Measurements from ENCODE around the gene ZSWIM8. TPM values are rescaled to one million over a fixed set of nuclear protein-coding genes. Genes with fewer than 3 reads are reported as not detected.
A peak's percentile ranks its signal among the peaks of the same experiment; 100 is the strongest.

ZSWIM8 gene
- total and polyA plus RNA-seq, 3 donors from 2014 or later, result 192 to 289 (median 204) TPM

DNA sequence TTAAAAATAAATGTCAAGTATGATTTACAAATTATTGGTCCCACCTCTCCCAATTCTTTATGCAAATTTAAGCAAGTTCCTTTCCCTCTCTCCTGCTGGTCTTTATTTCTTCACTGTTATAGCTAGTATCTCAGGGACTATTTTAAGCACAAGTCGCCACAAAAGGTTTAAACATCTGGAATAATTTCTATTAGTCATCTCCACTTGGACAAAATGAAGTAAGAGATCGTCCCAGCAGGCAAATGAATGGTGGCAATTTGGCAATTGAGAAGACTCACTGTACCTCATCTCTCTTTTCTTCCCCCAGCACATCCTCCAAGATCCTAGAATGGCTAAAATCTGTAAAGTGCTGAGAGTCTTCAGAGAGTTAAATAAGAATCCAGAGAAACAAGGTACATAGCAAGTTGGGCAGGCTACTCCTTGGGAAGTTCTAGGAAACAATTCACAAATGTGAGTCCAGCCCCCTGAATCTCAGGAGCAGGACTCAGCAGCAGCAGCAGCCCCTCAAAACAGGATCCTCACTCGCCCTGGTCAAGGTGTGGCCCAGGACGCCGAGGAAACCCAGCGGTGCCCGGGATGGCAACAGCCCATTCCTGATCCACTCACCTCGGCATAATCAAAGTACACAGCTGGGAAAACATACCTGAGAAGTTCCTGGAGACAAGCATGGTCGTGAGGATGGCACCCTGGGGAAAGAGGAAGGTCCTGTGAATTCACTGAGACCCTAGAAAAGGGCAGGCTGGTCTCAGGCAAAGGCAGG lies 56.3 kb downstream of the ZSWIM8 start:
- Histone ChIP-seq H3K27me3 (no peaks in the 10 kb centered on the region), H3K4me3 (no peak overlapping the region), H3K4me1 (no peaks in the 10 kb centered on the region), H3K36me3 (ENCODE audit: low read depth, missing control alignments) (no peaks in the 10 kb centered on the region), H3K9me3 (no peaks in the 10 kb centered on the region), H3K27ac (no peak overlapping the region)
- 88 to 94% methylated on average over 9 of the region's 9 CpGs for WGBS, 2 donors
- intact Hi-C loops (cut with DNase I; ENCODE audit: low total_unique reads), result no loop called here
- DNase-seq, result no peak
- no peak for TF ChIP-seq POLR2A (IDR thresholded peaks at IDR 0.05)

DNA sequence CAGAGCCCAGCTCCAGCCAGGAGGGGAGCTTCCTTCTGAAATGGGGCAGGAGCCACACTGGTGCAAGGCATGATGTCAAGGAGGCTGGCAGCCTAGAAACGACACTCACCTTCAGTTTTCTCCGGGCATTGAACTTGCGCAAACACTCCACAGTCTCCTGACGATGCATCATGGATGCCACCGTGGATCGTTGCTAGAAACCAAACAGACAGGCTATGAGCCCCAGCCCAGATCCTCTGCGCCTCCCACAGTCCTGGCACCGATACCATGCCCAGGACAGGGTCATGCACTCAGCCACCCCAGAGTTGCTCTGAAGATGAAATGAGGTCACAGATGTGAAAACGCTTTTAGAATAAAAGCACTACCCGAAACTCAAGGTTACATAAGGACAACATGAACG lies 56.9 kb downstream of the ZSWIM8 start:
- intact Hi-C loops (cut with DNase I; ENCODE audit: low total_unique reads), result no loop called here
- Histone ChIP-seq H3K9me3 (no peaks in the 10 kb centered on the region), H3K36me3 (ENCODE audit: low read depth, missing control alignments) (no peaks in the 10 kb centered on the region), H3K4me3 (no peak overlapping the region), H3K4me1 (no peaks in the 10 kb centered on the region), H3K27ac (no peak overlapping the region), H3K27me3 (no peaks in the 10 kb centered on the region)
- no peak for DNase-seq
- no peak for TF ChIP-seq CTCF (IDR thresholded peaks at IDR 0.05)
- TF ChIP-seq POLR2A (IDR thresholded peaks at IDR 0.05), result no peak
- 88 to 89% methylated on average over 11 of the region's 11 CpGs for WGBS, 2 donors

- 88 to 98% methylated on average over 5 of the region's 5 CpGs for WGBS, 2 donors
- no peaks in the 10 kb centered on the region for H3K36me3 ChIP-seq (ENCODE audit: low read depth, missing control alignments)
- intact Hi-C loops (cut with DNase I; ENCODE audit: low total_unique reads), result no loop called here
Measured at GRCh38 chr10:73843261-73843660, 57.9 kb downstream of the ZSWIM8 start.

DNA sequence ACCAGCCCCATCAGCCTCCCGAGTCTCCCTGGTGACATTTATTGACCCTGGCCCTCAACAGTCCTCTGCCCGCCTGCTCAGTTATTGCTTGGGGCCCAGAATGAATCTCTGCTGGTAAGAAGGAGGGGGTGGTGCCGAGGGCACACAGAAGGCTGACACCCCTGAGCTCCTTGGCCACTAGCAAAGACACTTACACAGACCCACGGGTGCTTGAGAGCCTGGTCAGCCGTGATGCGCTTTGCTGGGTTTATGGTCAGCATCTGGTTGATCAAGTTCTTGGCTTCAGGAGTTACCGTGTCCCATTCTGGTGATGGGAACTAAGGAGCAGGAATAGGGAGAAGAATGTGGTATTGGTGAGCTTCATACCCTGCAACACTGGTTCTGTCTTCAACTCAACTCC lies 61.6 kb downstream of the ZSWIM8 start:
- TF ChIP-seq CTCF (IDR thresholded peaks at IDR 0.05) (no peak), POLR2A (IDR thresholded peaks at IDR 0.05) (no peak)
- H3K4me1 ChIP-seq, result peaks cover 18% of the 10 kb centered on the region
- H3K4me3 ChIP-seq, result no peak overlapping the region
- no peak overlapping the region for H3K27ac ChIP-seq
- no peaks in the 10 kb centered on the region for H3K36me3 ChIP-seq (ENCODE audit: low read depth, missing control alignments)
- 93 to 97% methylated on average over 6 to 7 of the region's 7 CpGs for WGBS, 2 donors
- H3K9me3 ChIP-seq, result no peaks in the 10 kb centered on the region
- no peak for DNase-seq
- H3K27me3 ChIP-seq, result no peaks in the 10 kb centered on the region
- intact Hi-C loops (cut with DNase I; ENCODE audit: low total_unique reads), result no loop called here

More at GRCh38 chr10:73843261-73843660, 57.9 kb downstream of the ZSWIM8 start:
- TF ChIP-seq CTCF (IDR thresholded peaks at IDR 0.05) (no peak), POLR2A (IDR thresholded peaks at IDR 0.05) (no peak)
- DNase-seq, result no peak
- no peaks in the 10 kb centered on the region for H3K4me1 ChIP-seq
- H3K27me3 ChIP-seq, result no peaks in the 10 kb centered on the region
- no peak overlapping the region for H3K4me3 ChIP-seq
- H3K27ac ChIP-seq, result no peak overlapping the region
- no peaks in the 10 kb centered on the region for H3K9me3 ChIP-seq

DNA sequence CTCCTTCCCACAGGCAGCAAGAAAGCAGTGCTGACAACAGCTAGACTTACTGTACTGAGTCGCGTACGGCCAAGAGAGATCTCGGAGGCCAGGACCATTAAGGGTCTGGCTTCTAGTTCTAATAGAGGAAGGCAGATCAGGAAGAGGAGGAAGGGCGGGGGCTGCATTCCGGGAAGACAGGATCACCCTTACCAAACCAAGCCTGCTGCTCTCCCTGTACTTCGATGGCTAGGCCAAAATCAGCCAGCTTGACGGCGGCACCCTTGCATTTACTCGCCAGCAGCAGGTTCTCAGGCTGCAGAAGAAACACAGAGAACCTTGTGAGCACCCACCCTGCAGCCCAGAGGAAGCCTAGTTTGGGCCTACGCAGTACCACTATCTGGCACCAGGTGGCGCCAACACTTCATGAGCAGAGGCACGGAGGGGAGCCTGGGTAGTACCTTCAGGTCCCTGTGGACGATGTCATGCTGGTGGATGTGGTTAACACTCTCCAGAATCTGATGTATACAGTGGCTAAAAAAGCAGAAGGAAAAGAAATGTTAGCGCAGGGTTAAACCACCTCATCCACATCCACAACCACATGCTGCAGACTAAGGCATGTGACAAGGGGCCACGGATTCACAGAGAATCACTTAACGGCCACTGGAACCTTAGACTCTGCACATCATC lies 63.5 kb downstream of the ZSWIM8 start:
- peak; percentile 91 for DNase-seq
- no peaks in the 10 kb centered on the region for H3K9me3 ChIP-seq
- no peak overlapping the region for H3K4me3 ChIP-seq
- no peaks in the 10 kb centered on the region for H3K27me3 ChIP-seq
- H3K36me3 ChIP-seq (ENCODE audit: low read depth, missing control alignments), result no peaks in the 10 kb centered on the region
- peaks cover 18% of the 10 kb centered on the region for H3K4me1 ChIP-seq
- no peak overlapping the region for H3K27ac ChIP-seq
- TF ChIP-seq CTCF (IDR thresholded peaks at IDR 0.05), result peak; percentile 95 to 99 (median 99)
- no peak for TF ChIP-seq POLR2A (IDR thresholded peaks at IDR 0.05)
- 49 to 55% methylated on average over 15 to 17 of the region's 17 CpGs for WGBS, 2 donors
- intact Hi-C loops (cut with DNase I; ENCODE audit: low total_unique reads), result loop anchor here (2.0 kb wide), 1 partner anchor 32 kb away; no protein-coding TSS in a partner anchor

Measured in testis (tissue), 3 donors.